ENCODE results near the gene CENPH. TPM values are rescaled to one million over a fixed set of nuclear protein-coding genes. Genes with fewer than 3 reads are reported as not detected.
A peak's percentile ranks its signal among the peaks of the same experiment; 100 is the strongest.

CENPH gene
- polyA plus RNA-seq, 1 of the 3 experiments (the other 2 are of a cell fraction): 14.6 TPM

GRCh38 chr5:69213513-69214215, 24.3 kb downstream of the CENPH start:
- WGBS (ENCODE audit: low lambda C conversion rate): 78% methylated on average over 4 of the region's 4 CpGs
- TF ChIP-seq JUND (IDR thresholded peaks at IDR 0.05): peak; percentile 79
- no peak for TF ChIP-seq RXRA (IDR thresholded peaks at IDR 0.05; ENCODE audit: borderline replicate concordance, low read depth)
- no peak for TF ChIP-seq NRF1 (IDR thresholded peaks at IDR 0.05; ENCODE audit: low read depth, low read length)
- TF ChIP-seq CHD2 (IDR thresholded peaks at IDR 0.05; ENCODE audit: low read length, partially characterized antibody): no peak
- TF ChIP-seq MXI1 (IDR thresholded peaks at IDR 0.05; ENCODE audit: low read depth, low read length): no peak
- no peak for TF ChIP-seq RCOR1 (IDR thresholded peaks at IDR 0.05; ENCODE audit: low read length)
- no peak for TF ChIP-seq SMC3 (IDR thresholded peaks at IDR 0.05; ENCODE audit: low read depth, low read length)
- TF ChIP-seq USF2 (IDR thresholded peaks at IDR 0.05; ENCODE audit: borderline replicate concordance, low read depth, low read length): no peak
- TF ChIP-seq MAX (IDR thresholded peaks at IDR 0.05; ENCODE audit: low read depth): peak; percentile 79; the same call in 1 of the 2 replicates
- TF ChIP-seq FOXJ3 (CRISPR knock-in tag; IDR thresholded peaks at IDR 0.05): no peak
- TF ChIP-seq ELF1 (IDR thresholded peaks at IDR 0.05): no peak
- TF ChIP-seq CTCF (IDR thresholded peaks at IDR 0.05): no peak
- TF ChIP-seq FOSL2 (IDR thresholded peaks at IDR 0.05; ENCODE audit: borderline replicate concordance, low read depth): peak; percentile 81
- no peak for TF ChIP-seq RAD21 (IDR thresholded peaks at IDR 0.05; ENCODE audit: low read length)
- TF ChIP-seq EP300 (IDR thresholded peaks at IDR 0.05; ENCODE audit: borderline replicate concordance in 1 of 2, low read depth in 1 of 2, low read length in 1 of 2): no peak; a peak in 1 of 4 replicates
- TF ChIP-seq REST (IDR thresholded peaks at IDR 0.05; ENCODE audit: low read depth, low read length): no peak
- no peak for TF ChIP-seq EZH2phosphoT487 (IDR thresholded peaks at IDR 0.05; ENCODE audit: borderline replicate concordance, low read depth)
- no peak for TF ChIP-seq RFX5 (IDR thresholded peaks at IDR 0.05; ENCODE audit: low read length)
- no peak for TF ChIP-seq MEF2A (IDR thresholded peaks at IDR 0.05; ENCODE audit: borderline replicate concordance, low read depth)
- TF ChIP-seq GABPA (IDR thresholded peaks at IDR 0.05; ENCODE audit: low read depth): no peak
- TF ChIP-seq PBX3 (IDR thresholded peaks at IDR 0.05): peak; percentile 53
- TF ChIP-seq TEAD4 (IDR thresholded peaks at IDR 0.05; ENCODE audit: borderline replicate concordance, insufficient read depth): no peak
- no peak for TF ChIP-seq FOXM1 (IDR thresholded peaks at IDR 0.05; ENCODE audit: low read depth)
- no peak for TF ChIP-seq SIN3A (IDR thresholded peaks at IDR 0.05; ENCODE audit: borderline replicate concordance, low read depth, low read length)
- 0 out of 2 replicates have a peak, but pooled peaks have one; percentile 20 for TF ChIP-seq NFIC (IDR thresholded peaks at IDR 0.05; ENCODE audit: borderline replicate concordance)
- peak; percentile 15; the same call in 1 of the 2 replicates for TF ChIP-seq POLR2AphosphoS5 (IDR thresholded peaks at IDR 0.05; ENCODE audit: low read depth, low read length)

More at GRCh38 chr5:69213513-69214215, 24.3 kb downstream of the CENPH start:
- H3K4me1 ChIP-seq (ENCODE audit: control insufficient read depth in 1 of 2, insufficient read depth in 2 of 2, low read depth in 1 of 2, low read length in 1 of 2): peaks cover 1 to 5% of the 10 kb centered on the region in 2 experiments; a peak in 3 of 4 replicates
- peak overlapping the region in 1 of 2 experiments; percentile 49; a peak in 2 of 4 replicates for H3K27ac ChIP-seq (ENCODE audit: low read depth in 2 of 2, low read length in 1 of 2)
- no peaks in the 10 kb centered on the region for H3K9me3 ChIP-seq
- no peaks in the 10 kb centered on the region for H3K36me3 ChIP-seq (replicated peaks in 1 of 2; ENCODE audit: control insufficient read depth in 1 of 2, insufficient read depth in 2 of 2, low read length in 1 of 2)
- H4K20me1 ChIP-seq (ENCODE audit: insufficient read depth): no peaks in the 10 kb centered on the region
- ChIA-PET POLR2A (no interaction called here), CTCF (interaction anchor here (1.0 kb wide), 1 partner anchor 191 kb away, joined by 3 read pairs; no protein-coding TSS in a partner anchor)
- no peak for DNase-seq
- no peaks in the 10 kb centered on the region for H3K9me2 ChIP-seq
- peak overlapping the region; percentile 17; the same call in 1 of the 2 replicates for H3K4me2 ChIP-seq
- H3F3A ChIP-seq (replicated peaks; ENCODE audit: insufficient read depth): peaks cover 20% of the 10 kb centered on the region
- peaks cover 7% of the 10 kb centered on the region for H3K79me2 ChIP-seq (ENCODE audit: insufficient read depth)
- H2AFZ ChIP-seq (ENCODE audit: low read depth): no peak overlapping the region
- H3K9ac ChIP-seq: no peak overlapping the region
- no peaks in the 10 kb centered on the region for H3K27me3 ChIP-seq (ENCODE audit: insufficient read depth)
- no peak overlapping the region for H3K4me3 ChIP-seq (ENCODE audit: low read depth in 2 of 2, low read length in 1 of 2)

Measured in SK-N-SH (cell line).